ENCODE results near the gene ANKRD6.

The ANKRD6 gene

DNA sequence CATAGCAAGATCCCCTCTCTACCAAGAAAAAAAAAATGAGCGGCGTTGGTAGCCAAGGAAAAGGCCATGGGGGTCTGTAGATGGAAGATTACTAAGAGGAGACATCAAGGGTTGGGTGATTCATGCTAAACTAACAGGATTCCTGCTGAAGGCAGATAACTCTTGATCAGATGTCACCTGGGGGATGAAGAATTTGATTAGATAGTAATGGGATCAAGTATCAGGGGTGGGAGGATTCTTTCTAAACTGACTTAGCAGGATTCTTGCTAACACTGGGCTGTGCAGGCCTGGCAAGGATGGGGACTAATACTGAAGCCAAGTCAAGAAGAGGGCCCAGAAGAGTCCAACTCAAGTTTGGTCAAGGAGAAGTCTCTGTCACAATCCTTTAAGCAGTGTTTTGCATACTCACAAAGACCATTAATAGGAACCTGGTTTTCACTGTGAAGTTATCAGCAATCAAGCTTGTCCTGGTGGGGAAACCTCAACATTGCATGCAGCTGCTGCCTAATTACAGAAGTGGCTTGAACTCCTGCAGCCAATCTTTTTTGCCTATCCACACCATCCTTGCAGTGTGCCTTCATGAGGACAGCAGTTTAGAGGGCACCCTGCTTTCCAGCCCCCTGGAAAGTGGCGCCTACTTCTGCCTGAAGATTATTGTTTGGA is 61.3 kb downstream of the ANKRD6 start:
- no peak overlapping the region for H3K4me3 ChIP-seq (ENCODE audit: low read length)
- H3K9ac ChIP-seq (ENCODE audit: low read length): no peak overlapping the region
- H3K4me1 ChIP-seq (ENCODE audit: control insufficient read depth, insufficient read depth, low read length): no peaks in the 10 kb centered on the region
- no peak for DNase-seq (ENCODE audit: low read depth)
- H3K9me3 ChIP-seq (ENCODE audit: control insufficient read depth, low read length): no peaks in the 10 kb centered on the region
- H3K27me3 ChIP-seq (replicated peaks; ENCODE audit: control insufficient read depth, insufficient read depth, low read length): no peaks in the 10 kb centered on the region
- no peaks in the 10 kb centered on the region for H3K36me3 ChIP-seq (ENCODE audit: control insufficient read depth, insufficient read depth, low read length, severe bottlenecking)

DNA sequence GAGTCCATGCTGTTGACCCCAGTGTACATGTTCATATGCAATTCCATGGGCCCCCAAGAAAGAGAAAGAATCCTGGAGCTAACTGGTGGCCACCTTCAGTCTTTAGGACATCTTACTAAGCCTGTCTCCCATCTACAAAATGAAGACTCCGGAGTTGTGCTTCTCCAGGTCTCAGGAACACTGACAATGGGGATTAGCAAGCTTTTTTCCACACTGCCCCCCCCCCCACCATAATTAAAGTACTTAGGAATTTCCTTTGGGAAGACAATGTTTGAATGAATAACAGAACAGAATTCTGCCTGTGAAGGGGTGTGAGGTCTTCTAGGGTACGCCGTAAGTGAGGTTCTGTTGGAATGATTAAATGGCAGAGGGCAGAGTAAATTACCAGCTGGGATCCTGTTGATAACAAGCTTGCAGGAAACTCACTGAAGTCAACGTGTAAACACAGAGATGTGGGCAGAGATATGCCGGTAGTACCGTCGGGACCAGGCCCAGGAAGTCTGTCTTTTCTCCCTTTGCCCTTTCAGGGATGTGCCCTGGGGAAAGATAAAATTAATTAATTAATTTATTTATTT is 63.1 kb downstream of the ANKRD6 start:
- H3K27me3 ChIP-seq (replicated peaks; ENCODE audit: control insufficient read depth, insufficient read depth, low read length): no peaks in the 10 kb centered on the region
- H3K9ac ChIP-seq (ENCODE audit: low read length): no peak overlapping the region
- H3K9me3 ChIP-seq (ENCODE audit: control insufficient read depth, low read length): no peaks in the 10 kb centered on the region
- DNase-seq (ENCODE audit: low read depth): no peak
- H3K4me1 ChIP-seq (ENCODE audit: control insufficient read depth, insufficient read depth, low read length): no peaks in the 10 kb centered on the region
- H3K36me3 ChIP-seq (ENCODE audit: control insufficient read depth, insufficient read depth, low read length, severe bottlenecking): no peaks in the 10 kb centered on the region
- H3K4me3 ChIP-seq (ENCODE audit: low read length): no peak overlapping the region

DNA sequence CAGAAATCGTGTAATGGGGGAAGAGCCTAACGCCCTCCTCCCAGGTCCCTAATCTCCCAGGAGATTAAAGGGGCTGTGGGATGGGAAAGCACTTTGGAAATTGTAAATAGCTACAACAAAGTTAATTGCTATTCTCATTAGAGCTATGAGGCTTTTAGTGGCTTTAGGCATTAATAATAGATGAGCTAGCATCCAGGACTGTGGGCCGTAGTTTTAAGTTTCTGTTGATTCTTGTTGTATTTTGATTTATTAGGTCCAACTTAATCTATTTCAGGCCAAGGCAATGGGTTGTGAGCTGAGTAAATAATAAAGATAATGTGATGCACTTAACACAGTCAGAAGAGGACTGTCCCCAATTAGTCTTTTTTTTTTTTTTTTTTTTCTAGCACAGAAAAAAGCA is 67.7 kb downstream of the ANKRD6 start:
- H3K9ac ChIP-seq (ENCODE audit: low read length): no peak overlapping the region
- H3K4me1 ChIP-seq (ENCODE audit: control insufficient read depth, insufficient read depth, low read length): no peaks in the 10 kb centered on the region
- H3K4me3 ChIP-seq (ENCODE audit: low read length): no peak overlapping the region
- H3K36me3 ChIP-seq (ENCODE audit: control insufficient read depth, insufficient read depth, low read length, severe bottlenecking): no peaks in the 10 kb centered on the region
- no peak for DNase-seq (ENCODE audit: low read depth)
- no peaks in the 10 kb centered on the region for H3K27me3 ChIP-seq (replicated peaks; ENCODE audit: control insufficient read depth, insufficient read depth, low read length)
- H3K9me3 ChIP-seq (ENCODE audit: control insufficient read depth, low read length): no peaks in the 10 kb centered on the region

DNA sequence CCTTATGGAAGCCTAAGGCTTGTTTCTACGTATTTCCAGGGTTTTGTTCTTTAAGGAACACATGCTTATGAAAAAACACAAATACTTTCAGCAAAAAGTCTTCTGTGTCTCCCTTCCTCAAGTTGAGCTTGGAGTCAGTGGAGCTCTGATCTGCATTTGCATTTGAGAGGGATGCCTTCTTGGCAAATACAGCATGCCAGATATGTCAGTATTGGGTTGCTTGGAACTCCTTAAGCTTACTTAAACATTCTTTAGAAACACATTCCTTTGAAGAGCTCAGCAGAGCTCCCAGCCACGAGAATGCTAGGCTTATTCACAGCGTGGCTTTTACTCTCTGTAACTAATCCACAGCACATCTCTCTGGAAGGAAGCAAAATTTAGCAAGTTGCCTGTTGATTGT is 68.3 kb downstream of the ANKRD6 start:
- H3K4me3 ChIP-seq (ENCODE audit: low read length): no peak overlapping the region
- no peaks in the 10 kb centered on the region for H3K36me3 ChIP-seq (ENCODE audit: control insufficient read depth, insufficient read depth, low read length, severe bottlenecking)
- peak; percentile 75 for DNase-seq (ENCODE audit: low read depth)
- no peak overlapping the region for H3K9ac ChIP-seq (ENCODE audit: low read length)
- H3K27me3 ChIP-seq (replicated peaks; ENCODE audit: control insufficient read depth, insufficient read depth, low read length): no peaks in the 10 kb centered on the region
- H3K4me1 ChIP-seq (ENCODE audit: control insufficient read depth, insufficient read depth, low read length): no peaks in the 10 kb centered on the region
- no peaks in the 10 kb centered on the region for H3K9me3 ChIP-seq (ENCODE audit: control insufficient read depth, low read length)

DNA sequence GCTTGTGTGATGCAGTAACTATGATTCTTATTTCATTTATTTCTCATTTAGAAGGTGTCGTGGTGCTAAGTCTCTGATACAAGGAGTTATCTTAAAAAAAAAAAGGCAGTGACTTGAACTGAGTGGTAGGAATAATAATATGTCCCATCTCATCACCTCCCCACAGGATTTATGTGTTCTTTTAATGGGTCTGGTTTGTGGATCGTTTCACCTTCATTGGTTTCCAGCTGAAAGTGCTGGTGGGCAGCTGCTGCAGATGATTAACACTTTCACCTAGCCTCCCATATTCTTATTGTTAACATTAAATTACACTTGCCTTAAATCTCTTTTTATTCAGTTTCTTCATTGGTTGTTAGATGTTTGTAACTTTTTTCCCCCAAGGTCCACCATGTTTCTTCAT is 68.8 kb downstream of the ANKRD6 start:
- no peaks in the 10 kb centered on the region for H3K9me3 ChIP-seq (ENCODE audit: control insufficient read depth, low read length)
- H3K36me3 ChIP-seq (ENCODE audit: control insufficient read depth, insufficient read depth, low read length, severe bottlenecking): no peaks in the 10 kb centered on the region
- DNase-seq (ENCODE audit: low read depth): no peak
- H3K9ac ChIP-seq (ENCODE audit: low read length): no peak overlapping the region
- no peak overlapping the region for H3K4me3 ChIP-seq (ENCODE audit: low read length)
- H3K27me3 ChIP-seq (replicated peaks; ENCODE audit: control insufficient read depth, insufficient read depth, low read length): no peaks in the 10 kb centered on the region
- no peaks in the 10 kb centered on the region for H3K4me1 ChIP-seq (ENCODE audit: control insufficient read depth, insufficient read depth, low read length)

DNA sequence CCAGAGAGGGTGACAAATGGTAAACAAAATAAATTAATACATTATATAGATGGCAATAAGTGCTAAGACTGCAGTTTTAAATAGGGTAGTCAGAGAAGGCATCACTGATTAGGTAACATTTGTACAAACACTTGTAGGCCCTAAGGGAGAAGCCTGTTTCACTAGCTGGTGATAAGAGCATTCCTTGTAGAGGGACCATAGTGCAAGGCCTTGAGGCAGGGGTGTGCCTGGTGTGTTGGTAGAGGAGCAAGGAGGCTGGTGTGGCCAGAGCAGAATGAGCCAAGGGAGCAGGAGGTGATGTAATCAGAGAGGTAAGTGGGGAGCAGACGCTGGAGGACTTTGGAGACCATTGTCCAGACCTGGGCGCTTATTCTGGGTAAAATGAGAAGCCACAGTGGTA is 70.7 kb downstream of the ANKRD6 start:
- no peak overlapping the region for H3K4me3 ChIP-seq (ENCODE audit: low read length)
- H3K4me1 ChIP-seq (ENCODE audit: control insufficient read depth, insufficient read depth, low read length): no peaks in the 10 kb centered on the region
- no peak overlapping the region for H3K9ac ChIP-seq (ENCODE audit: low read length)
- H3K27me3 ChIP-seq (replicated peaks; ENCODE audit: control insufficient read depth, insufficient read depth, low read length): no peaks in the 10 kb centered on the region
- H3K9me3 ChIP-seq (ENCODE audit: control insufficient read depth, low read length): no peaks in the 10 kb centered on the region
- DNase-seq (ENCODE audit: low read depth): no peak
- H3K36me3 ChIP-seq (ENCODE audit: control insufficient read depth, insufficient read depth, low read length, severe bottlenecking): no peaks in the 10 kb centered on the region

DNA sequence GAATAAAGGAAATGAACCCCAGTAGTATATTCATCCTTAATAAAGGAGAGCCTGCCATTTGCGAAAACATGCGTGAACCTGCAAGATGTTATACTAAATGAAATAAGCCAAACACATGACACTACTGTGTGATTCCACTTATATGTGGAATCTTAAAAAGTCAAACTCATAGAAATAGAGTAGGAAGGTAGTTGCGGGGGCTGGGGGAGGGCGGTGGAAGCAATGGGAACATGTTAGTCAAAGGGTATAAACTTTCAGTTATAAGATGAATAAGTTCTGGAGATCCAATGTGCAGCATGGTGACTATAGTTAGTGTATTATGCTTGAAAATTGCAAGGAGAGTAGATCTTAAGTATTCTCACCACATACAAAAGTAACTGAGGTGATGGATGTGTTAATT is 72.9 kb downstream of the ANKRD6 start:
- H3K36me3 ChIP-seq (ENCODE audit: control insufficient read depth, insufficient read depth, low read length, severe bottlenecking): no peaks in the 10 kb centered on the region
- H3K9me3 ChIP-seq (ENCODE audit: control insufficient read depth, low read length): no peaks in the 10 kb centered on the region
- DNase-seq (ENCODE audit: low read depth): no peak
- H3K4me1 ChIP-seq (ENCODE audit: control insufficient read depth, insufficient read depth, low read length): no peaks in the 10 kb centered on the region
- no peak overlapping the region for H3K9ac ChIP-seq (ENCODE audit: low read length)
- no peaks in the 10 kb centered on the region for H3K27me3 ChIP-seq (replicated peaks; ENCODE audit: control insufficient read depth, insufficient read depth, low read length)
- H3K4me3 ChIP-seq (ENCODE audit: low read length): no peak overlapping the region

DNA sequence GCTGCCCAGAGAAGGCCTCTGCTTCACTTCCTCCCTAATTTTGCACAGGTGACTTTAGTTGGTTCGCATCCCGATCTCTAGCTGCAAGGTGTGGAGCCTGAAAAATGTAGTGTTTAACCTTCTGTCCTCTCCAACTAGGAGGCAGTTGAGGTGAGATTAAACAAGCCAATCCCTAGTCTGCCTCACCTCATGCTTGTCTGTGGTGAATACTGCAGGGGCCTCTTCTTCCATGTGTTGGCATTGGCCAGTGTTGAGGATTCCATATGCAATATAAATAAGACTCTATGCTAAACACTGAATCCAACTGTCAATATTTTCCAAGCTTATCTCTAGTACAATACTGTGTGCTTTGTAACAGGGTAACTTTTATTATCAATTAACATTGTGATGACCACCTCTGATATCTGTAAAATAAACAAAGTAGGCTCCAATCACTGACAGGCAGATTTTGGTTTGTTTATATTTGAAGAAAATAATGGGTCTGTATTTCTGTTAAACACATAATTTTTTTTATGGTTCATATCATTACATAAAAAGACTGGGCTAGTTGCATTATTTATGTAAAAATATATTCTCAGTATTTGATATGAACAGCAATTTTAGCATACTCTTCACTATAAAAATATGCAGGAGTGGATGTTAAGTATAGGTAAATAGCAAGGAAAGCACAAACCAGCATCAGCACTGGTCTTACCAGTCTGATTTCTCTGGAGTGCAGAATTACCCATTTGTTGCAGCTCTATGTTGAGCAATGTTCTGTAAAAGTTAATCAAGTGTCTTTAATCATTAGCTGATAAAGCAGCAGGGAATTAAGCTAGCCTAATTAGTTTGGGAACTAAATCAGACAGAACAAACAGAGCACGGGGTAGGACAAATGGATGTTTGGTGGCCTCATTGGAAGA is 74.0 kb downstream of the ANKRD6 start:
- no peak overlapping the region for H3K9ac ChIP-seq (ENCODE audit: low read length)
- no peak overlapping the region for H3K4me3 ChIP-seq (ENCODE audit: low read length)
- H3K36me3 ChIP-seq (ENCODE audit: control insufficient read depth, insufficient read depth, low read length, severe bottlenecking): no peaks in the 10 kb centered on the region
- no peaks in the 10 kb centered on the region for H3K4me1 ChIP-seq (ENCODE audit: control insufficient read depth, insufficient read depth, low read length)
- no peaks in the 10 kb centered on the region for H3K27me3 ChIP-seq (replicated peaks; ENCODE audit: control insufficient read depth, insufficient read depth, low read length)
- DNase-seq (ENCODE audit: low read depth): no peak
- H3K9me3 ChIP-seq (ENCODE audit: control insufficient read depth, low read length): no peaks in the 10 kb centered on the region

DNA sequence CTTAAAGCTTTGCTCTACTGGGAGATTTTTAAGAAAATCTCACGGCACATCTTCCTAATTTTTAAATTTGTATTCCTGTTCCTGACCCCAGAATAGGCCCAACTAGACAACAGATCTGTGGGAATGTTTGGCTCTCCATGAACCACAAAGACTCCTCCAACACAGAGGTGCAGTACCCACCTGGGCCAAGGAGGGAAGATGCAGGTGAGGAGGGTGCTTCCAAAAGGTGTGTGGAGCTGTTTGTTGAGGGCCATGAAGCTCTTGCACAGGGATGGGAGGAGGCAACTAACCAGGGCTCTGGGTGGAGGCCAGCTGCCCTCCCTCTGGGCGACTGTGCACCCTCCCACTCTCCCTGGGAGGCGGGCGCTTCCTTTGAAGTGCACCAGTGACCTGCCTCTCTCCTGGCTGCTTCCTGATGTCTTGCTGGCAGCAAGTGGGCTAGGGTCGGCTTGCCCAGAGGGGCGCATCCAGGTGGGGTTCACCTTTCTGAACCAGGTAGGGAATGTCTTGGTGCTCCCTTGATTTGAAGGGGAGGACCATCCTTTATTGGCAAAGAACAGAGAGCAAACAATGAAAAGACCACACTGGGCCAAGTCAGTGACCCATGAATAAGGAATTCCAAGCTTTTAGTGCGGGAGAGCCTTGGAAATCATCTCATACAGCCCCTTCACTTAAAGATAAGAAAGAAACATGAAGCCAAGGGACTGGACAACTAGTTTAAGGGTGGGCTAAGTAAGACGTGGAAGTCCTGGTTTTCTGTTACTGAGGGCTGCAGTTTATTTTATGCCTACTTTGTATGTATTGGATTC is 76.0 kb downstream of the ANKRD6 start:
- Histone ChIP-seq H3K27me3 (replicated peaks; ENCODE audit: control insufficient read depth, insufficient read depth, low read length) (no peaks in the 10 kb centered on the region), H3K4me3 (ENCODE audit: low read length) (no peak overlapping the region), H3K9ac (ENCODE audit: low read length) (no peak overlapping the region), H3K4me1 (ENCODE audit: control insufficient read depth, insufficient read depth, low read length) (no peaks in the 10 kb centered on the region), H3K9me3 (ENCODE audit: control insufficient read depth, low read length) (no peaks in the 10 kb centered on the region), H3K36me3 (ENCODE audit: control insufficient read depth, insufficient read depth, low read length, severe bottlenecking) (no peaks in the 10 kb centered on the region)
- no peak for DNase-seq (ENCODE audit: low read depth)

DNA sequence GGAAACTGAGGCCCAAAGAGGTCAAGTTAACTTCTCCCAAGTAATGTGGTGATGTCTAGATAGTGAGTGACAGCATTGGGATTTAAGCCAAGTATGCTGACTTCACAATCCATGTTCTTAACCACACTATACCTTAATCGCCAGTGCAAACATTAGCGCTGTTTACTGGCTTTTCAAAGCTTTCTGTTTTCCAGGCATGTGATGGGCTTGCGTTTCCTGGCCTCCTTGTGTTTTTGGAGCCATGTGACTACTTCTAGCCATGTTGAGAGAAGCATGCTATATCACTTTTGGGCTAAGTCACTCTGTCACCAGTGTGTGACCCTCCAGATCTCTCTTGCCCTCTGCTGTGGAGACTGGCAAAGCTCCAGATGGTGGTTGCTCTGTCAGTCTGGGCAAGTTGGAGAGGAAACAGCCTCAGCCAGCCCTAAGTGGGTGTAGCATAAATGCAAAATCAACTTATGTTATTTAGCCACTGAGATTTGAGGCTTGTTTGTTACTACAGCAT is 76.9 kb downstream of the ANKRD6 start:
- Histone ChIP-seq H3K4me1 (ENCODE audit: control insufficient read depth, insufficient read depth, low read length) (no peaks in the 10 kb centered on the region), H3K4me3 (ENCODE audit: low read length) (no peak overlapping the region), H3K9me3 (ENCODE audit: control insufficient read depth, low read length) (no peaks in the 10 kb centered on the region), H3K36me3 (ENCODE audit: control insufficient read depth, insufficient read depth, low read length, severe bottlenecking) (no peaks in the 10 kb centered on the region), H3K27me3 (replicated peaks; ENCODE audit: control insufficient read depth, insufficient read depth, low read length) (no peaks in the 10 kb centered on the region), H3K9ac (ENCODE audit: low read length) (no peak overlapping the region)
- DNase-seq (ENCODE audit: low read depth): no peak

DNA sequence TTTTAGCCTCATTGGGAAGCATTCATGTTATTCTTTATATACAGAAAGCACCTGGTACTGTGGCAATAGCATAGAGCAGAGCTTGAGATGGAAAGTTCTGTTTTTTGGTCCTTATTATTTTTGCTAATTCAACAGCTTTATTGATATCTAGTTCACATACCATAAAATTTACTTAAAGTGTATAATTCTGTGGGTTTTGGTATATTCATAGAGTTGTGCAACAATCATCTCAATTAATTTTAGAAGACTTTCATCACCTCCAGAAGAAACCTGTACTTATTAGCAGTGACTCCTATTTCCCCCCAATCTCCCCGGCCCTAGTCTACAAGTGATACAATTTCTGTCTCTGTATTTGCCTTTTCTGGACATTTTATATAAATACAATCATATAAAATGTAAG is 77.4 kb downstream of the ANKRD6 start:
- no peak for DNase-seq (ENCODE audit: low read depth)
- H3K4me3 ChIP-seq (ENCODE audit: low read length): no peak overlapping the region
- no peaks in the 10 kb centered on the region for H3K36me3 ChIP-seq (ENCODE audit: control insufficient read depth, insufficient read depth, low read length, severe bottlenecking)
- no peaks in the 10 kb centered on the region for H3K4me1 ChIP-seq (ENCODE audit: control insufficient read depth, insufficient read depth, low read length)
- H3K9me3 ChIP-seq (ENCODE audit: control insufficient read depth, low read length): no peaks in the 10 kb centered on the region
- H3K27me3 ChIP-seq (replicated peaks; ENCODE audit: control insufficient read depth, insufficient read depth, low read length): no peaks in the 10 kb centered on the region
- no peak overlapping the region for H3K9ac ChIP-seq (ENCODE audit: low read length)

Measured in adipocyte (in vitro differentiated cells).